Measurements from ENCODE around the gene NAALADL2.
"Not testable (repeated sequence)": the region's sequence is repeated elsewhere in the genome, so short reads cannot be mapped to it uniquely, and the experiment has no call there.

NAALADL2 gene

GRCh38 chr3:175822766-175823491 is 963.8 kb downstream of the NAALADL2 start:
- DNase-seq = not testable (repeated sequence)

GRCh38 chr3:175825016-175825580 is 966.0 kb downstream of the NAALADL2 start:
- DNase-seq = not testable (repeated sequence)

- no peak for DNase-seq
These were observed 967.6 kb downstream of the NAALADL2 start for GRCh38 chr3:175826759-175827158.

- not testable (repeated sequence) for DNase-seq
These were observed 970.7 kb downstream of the NAALADL2 start for GRCh38 chr3:175829809-175830208.

GRCh38 chr3:175835763-175836162 is 976.6 kb downstream of the NAALADL2 start:
- not testable (repeated sequence) for DNase-seq

GRCh38 chr3:175836617-175837016 is 977.5 kb downstream of the NAALADL2 start:
- DNase-seq = no peak

GRCh38 chr3:175837962-175838361 is 978.8 kb downstream of the NAALADL2 start:
- no peak for DNase-seq

GRCh38 chr3:175839366-175840005 is 980.4 kb downstream of the NAALADL2 start:
- DNase-seq = no peak

- DNase-seq = no peak
These were observed 992.4 kb downstream of the NAALADL2 start for GRCh38 chr3:175851541-175851940.

GRCh38 chr3:175852560-175852959 is 993.4 kb downstream of the NAALADL2 start:
- DNase-seq = no peak

GRCh38 chr3:175857666-175858270 is 998.6 kb downstream of the NAALADL2 start:
- no peak for DNase-seq

Measured in CD4-positive, alpha-beta T cell treated with Interleukin-17A for 4 hours (primary cell).